Right ventricle myocardium superior (tissue), 1 donor: ENCODE measurements around the gene PIKFYVE. TPM values are rescaled to one million over a fixed set of nuclear protein-coding genes. Genes with fewer than 3 reads are reported as not detected.
"Not testable (repeated sequence)": the region's sequence is repeated elsewhere in the genome, so short reads cannot be mapped to it uniquely, and the experiment has no call there.

ENCODE experiments used
- ATAC-seq: fragments of 200-7000 bp; cut with Tn5 transposase; one replicate; pipeline ENCODE4 v1.9.1; 2020; ENCODE audit warnings: mild to moderate bottlenecking; ENCODE audit not compliant: poor library complexity
- DNase-seq: peaks from one replicate; pipeline ENCODE4 v3.0.0-alpha.2; 2020
- intact Hi-C: fragments of 100-400 bp; cut with DNase I; formaldehyde crosslinking; loops from one replicate; pipeline ENCODE4 v1.11.2; 2022
- long read RNA-seq: library from polyadenylated mRNA; unstranded; transcript quantifications from one replicate; pipeline ENCODE4 v2.0.0, GENCODE V29; 2021
- total RNA-seq: library from RNA; stranded (reverse); fragmentation: NEBNext Ultra II Directional; extraction: Animal tissue kit (Norgen Biotek cat#: 25700); gene quantifications from one replicate; pipeline ENCODE4 v1.2.1, GENCODE V29; 2021
- donor health status: DM: no; HTN: yes; CAD: no; lungs with severe emphysema.

Gene PIKFYVE, protein sequence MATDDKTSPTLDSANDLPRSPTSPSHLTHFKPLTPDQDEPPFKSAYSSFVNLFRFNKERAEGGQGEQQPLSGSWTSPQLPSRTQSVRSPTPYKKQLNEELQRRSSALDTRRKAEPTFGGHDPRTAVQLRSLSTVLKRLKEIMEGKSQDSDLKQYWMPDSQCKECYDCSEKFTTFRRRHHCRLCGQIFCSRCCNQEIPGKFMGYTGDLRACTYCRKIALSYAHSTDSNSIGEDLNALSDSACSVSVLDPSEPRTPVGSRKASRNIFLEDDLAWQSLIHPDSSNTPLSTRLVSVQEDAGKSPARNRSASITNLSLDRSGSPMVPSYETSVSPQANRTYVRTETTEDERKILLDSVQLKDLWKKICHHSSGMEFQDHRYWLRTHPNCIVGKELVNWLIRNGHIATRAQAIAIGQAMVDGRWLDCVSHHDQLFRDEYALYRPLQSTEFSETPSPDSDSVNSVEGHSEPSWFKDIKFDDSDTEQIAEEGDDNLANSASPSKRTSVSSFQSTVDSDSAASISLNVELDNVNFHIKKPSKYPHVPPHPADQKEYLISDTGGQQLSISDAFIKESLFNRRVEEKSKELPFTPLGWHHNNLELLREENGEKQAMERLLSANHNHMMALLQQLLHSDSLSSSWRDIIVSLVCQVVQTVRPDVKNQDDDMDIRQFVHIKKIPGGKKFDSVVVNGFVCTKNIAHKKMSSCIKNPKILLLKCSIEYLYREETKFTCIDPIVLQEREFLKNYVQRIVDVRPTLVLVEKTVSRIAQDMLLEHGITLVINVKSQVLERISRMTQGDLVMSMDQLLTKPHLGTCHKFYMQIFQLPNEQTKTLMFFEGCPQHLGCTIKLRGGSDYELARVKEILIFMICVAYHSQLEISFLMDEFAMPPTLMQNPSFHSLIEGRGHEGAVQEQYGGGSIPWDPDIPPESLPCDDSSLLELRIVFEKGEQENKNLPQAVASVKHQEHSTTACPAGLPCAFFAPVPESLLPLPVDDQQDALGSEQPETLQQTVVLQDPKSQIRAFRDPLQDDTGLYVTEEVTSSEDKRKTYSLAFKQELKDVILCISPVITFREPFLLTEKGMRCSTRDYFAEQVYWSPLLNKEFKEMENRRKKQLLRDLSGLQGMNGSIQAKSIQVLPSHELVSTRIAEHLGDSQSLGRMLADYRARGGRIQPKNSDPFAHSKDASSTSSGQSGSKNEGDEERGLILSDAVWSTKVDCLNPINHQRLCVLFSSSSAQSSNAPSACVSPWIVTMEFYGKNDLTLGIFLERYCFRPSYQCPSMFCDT (N-terminal part only)
- total RNA-seq, result 13.2 TPM
- long read RNA-seq, partial matches to known transcripts, result 3 of 5 reads
- long read RNA-seq, other reads (novel, unspliced or antisense), result 2 of 5 reads

GRCh38 chr2:208265801-208266552 lies at the start of gene PIKFYVE:
Gene PIKFYVE, plus strand, starts transcription at chr2:208266255. Its CDS starts 5,265 bp downstream, at chr2:208271520.
- intact Hi-C loops, result no loop called here
- peak; percentile 97 for ATAC-seq
- DNase-seq, result peak; percentile 96

DNA sequence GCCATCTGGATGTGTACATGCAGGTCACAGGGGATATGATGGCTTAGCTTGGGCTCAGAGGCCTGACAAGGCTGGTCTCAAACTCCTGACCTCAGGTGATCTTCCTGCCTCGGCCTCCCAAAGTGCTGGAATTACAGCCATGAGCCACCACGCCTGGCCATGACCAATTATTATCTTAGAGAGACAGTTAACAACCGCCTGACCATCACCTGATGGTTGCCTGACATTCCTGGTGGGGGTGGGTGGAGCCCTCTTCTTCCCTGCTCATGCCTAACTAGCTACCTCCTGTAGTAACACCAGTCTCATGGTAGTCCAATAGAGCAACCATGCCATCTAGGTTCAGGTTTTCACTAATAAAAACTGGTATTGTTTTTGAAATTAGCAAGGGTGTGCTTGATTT lies 44.2 kb upstream of the PIKFYVE start:
- intact Hi-C loops, DNase-seq, ATAC-seq: not testable (repeated sequence)

DNA sequence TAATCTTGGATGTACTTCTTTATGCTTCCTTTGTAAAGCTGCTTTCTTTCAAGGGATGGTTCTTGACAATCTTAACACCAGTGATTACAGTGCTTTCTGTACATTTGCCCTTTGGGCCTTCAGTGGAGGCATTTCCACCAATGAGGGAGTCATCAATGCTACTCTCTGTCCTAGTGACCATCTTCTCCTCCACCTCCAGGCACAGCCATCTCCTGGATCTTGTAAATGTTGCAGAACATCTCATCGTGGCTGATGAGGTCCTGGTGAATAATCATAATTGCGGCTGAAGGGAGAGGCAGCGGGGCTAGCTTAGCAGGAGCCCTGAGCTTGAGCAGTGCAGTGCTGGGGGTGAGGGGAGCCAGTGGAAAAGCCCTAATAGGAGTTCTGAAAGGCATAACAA lies 43.7 kb upstream of the PIKFYVE start:
- DNase-seq (no peak), ATAC-seq (no peak)
- intact Hi-C loops, result no loop called here

DNA sequence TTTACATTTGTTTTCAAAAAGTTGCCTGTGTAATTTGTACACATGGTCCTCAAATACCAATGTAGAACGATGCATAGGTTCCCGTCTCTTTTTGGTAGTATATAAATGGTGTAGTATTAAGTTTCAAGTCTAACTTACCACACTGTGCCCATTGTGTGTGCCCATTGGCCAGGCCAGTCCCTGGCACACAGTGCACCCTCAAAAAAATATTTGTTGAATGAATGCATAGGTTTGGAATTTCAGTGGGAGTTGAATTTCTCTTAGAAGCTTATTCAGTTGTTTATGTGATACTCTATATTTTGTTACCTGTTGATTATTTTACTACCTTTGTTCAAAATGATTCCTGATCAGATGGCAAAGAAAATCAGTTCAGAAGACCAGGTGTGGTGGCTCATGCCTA lies 41.3 kb upstream of the PIKFYVE start:
- DNase-seq (no peak), ATAC-seq (no peak)
- intact Hi-C loops, result no loop called here

DNA sequence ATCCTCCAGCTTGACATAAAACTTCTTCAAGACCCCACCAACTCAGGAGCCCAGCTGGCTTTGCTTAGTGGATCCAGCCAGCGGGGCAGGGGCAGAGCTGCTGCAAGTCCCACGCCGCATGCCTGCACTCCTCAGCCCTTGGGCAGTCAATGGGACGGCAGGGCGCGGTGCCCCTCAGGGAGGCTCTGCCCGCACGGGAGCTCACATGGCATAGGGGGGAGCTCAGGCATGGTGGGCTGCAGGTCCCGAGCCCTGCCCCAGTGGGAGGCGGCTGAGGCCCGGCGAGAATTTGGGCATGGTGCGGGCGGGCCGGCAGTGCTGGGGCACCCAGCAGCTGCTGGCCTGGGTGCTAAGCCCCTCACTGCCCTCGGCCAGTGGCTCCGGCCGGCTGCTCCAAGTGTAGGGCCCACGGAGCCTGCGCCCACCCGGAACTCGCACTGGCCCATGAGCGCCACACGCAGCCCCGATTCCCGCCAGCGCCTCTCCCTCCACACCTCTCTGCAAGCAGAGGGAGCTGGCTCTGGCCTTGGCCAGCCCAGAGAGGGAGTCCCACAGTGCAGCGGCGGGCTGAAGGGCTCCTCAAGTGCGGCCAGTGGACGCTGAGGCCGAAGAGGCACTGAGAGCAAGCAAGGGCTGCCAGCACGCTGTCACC lies 38.3 kb upstream of the PIKFYVE start:
- intact Hi-C loops, result no loop called here
- DNase-seq, result no peak
- ATAC-seq, result no peak

DNA sequence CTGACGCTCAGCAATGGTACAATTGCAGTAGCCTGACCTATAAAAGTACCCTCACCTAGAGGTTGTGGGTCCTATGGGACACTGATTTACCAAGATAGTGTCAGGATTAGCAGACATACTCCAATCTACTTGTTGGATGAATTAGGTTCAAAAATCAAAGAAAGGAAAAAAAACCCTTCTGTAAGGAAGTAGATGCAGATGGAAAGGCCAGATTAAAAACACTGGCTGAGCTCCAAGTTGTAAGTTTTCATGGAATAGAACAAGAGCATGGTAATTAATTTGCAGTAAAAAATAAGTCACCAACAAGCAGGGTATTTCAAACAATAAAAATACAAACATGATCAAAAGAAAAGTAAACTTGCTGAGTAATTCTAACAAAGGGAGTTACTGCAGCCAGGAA lies 37.6 kb upstream of the PIKFYVE start:
- intact Hi-C loops, result no loop called here
- ATAC-seq (no peak), DNase-seq (no peak)

DNA sequence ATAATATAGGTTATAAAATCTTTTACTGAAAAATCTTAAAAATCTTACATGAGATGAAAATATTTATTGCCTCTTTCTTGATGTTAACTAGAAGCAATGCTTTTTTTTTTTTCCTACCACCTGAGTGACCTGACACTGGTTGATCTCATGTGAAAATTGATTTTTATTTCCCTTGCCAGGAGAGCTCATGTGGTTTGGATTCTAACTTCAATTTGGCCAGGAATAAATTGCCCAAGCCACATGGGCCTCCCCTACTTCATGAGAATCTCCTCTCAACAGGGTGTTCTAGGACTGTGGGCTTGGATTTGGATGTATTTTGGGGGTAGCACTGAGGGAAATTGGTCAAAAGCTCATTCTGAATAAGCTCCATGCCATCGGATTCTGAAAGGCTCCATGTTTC lies 31.3 kb upstream of the PIKFYVE start:
- ATAC-seq, result no peak
- DNase-seq, result no peak
- intact Hi-C loops, result no loop called here

GRCh38 chr2:208235860-208236259 lies 30.2 kb upstream of the PIKFYVE start:
- ATAC-seq, result no peak
- DNase-seq, result no peak
- intact Hi-C loops, result no loop called here

GRCh38 chr2:208239770-208240493 lies 26.1 kb upstream of the PIKFYVE start:
- intact Hi-C loops, result no loop called here
- DNase-seq (no peak), ATAC-seq (no peak)

GRCh38 chr2:208240619-208241209 lies 25.3 kb upstream of the PIKFYVE start:
- ATAC-seq, result no peak
- intact Hi-C loops, result no loop called here

GRCh38 chr2:208244422-208244821 lies 21.6 kb upstream of the PIKFYVE start:
- no peak for ATAC-seq
- intact Hi-C loops, result no loop called here
- DNase-seq, result no peak

More at GRCh38 chr2:208240619-208241209, 25.3 kb upstream of the PIKFYVE start:
- DNase-seq, result no peak

DNA sequence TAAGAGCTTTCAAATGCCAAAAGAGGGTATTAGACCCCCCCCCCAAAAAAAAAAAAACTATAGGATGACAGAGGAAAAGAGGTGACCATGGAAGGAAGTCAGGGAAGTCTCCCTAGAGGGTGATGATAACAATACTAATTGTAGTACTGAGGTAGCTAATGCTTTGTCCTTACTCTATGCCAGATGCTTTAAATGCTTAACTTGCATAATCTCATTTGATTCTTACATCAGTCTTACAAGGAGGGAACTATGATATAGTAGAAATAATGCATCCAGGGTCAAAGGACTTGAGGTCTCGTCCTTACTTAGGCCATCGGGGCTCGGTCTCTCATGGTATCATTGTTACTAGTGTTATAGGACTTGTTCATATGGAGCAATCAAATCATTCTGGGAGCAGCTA lies 20.3 kb upstream of the PIKFYVE start:
- intact Hi-C loops, result no loop called here
- ATAC-seq, result no peak
- DNase-seq, result no peak

DNA sequence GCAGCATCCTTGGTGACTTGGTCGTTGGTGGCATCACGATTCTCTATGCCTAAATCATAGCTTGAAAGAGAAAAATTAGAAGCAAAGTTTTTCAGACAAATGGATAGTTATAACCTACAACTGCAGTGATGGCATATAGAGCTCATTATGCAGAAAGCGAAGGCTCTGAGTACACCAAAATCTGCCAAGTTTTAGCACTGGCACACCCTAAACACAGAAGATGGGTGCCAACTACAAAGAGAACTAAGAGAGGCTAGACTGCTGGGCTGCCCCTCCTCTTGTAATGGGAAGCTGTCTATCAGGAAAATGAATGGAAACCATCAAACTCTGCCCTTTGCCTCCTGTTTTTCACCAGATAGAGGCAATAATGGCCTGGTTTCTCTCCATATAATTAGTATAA lies 17.5 kb upstream of the PIKFYVE start:
- ATAC-seq, result no peak
- intact Hi-C loops, result no loop called here
- no peak for DNase-seq

- intact Hi-C loops, result no loop called here
- DNase-seq (no peak), ATAC-seq (no peak)
These were observed 16.8 kb upstream of the PIKFYVE start for GRCh38 chr2:208249296-208249695.

DNA sequence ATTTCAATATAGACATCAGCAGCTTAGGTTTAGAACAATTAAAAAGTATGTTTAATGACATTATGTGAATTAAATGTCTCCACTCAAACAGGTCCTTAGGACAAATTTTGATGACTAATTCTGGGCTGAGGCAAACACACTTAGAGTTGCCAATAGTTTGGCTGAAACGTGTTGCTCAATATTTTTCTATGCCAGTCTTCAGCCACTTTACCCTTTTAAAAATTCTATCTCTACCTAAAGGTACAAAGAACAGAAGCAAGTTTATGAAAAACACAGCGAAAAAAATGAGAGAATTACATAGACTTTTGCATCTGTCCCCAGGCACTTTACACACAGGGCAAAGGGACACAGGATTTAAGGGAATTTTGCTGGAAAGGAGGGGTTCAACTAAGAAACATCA lies 15.7 kb upstream of the PIKFYVE start:
- ATAC-seq (no peak), DNase-seq (no peak)
- intact Hi-C loops, result no loop called here

DNA sequence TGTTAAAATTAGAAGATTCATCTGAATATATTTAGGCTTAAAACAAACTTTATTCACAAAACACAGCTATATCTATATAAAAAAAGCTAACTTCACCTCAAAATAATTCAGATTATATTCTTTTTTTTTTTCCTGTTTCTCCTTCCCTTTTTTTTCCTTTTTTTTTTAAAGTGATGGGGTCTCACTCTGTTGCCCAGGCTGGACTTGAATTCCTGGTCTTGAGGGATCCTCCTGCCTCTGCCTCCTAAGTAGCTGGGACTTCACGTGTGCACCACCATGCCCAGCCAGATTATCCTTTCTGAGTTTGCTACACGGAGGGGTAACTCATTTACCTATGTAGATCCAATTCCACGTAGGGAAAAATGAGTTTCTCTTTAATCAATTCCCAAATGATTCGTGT lies 15.0 kb upstream of the PIKFYVE start:
- ATAC-seq (no peak), DNase-seq (no peak)
- intact Hi-C loops, result no loop called here
